HG02642 (cell line): ENCODE measurements around the gene CSNK1E.

Source experiments
- ATAC-seq: cut with Tn5 transposase; IDR thresholded peaks from one replicate; pipeline ENCODE4 v1.9.1; 2021; ENCODE audit warnings: mild to moderate bottlenecking; ENCODE audit not compliant: unreplicated experiment, poor library complexity

Gene CSNK1E

DNA sequence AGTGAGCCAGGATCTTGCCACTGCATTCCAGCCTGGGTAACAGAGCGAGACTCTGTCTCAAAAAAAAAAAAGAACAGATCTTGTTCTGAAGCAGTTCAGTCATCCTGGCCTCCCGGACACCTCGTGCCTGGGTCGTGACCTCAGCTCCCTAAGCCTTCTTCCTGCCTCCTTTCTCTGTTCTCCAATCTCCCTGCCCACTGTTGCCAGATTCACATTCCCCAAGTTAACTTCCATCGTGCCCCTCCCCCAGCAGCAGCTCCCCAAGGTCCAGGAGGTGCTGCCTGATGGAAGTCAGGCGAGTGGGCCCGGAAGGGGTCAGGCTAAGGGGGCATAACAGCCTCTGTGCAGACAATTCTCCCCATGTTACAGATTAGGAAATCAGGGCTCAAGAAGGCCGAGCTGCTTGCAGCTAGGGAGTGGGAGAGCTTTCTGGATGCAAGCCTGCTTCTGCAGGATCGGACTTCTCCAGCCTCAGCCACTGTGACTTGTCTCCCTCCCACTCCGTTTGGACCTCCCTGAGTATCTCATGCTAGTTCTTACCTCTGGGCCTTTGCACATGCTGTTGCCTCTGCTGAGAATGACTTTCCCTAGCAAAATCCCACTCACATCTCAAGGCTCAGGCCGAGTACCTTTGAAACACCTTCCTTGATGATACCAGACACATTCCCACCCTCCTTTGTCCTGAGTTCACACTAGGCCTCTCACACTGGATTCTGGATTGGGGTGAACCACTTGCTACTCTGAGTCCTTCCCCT lies 30.1 kb downstream of the CSNK1E start:
- no peak for ATAC-seq

GRCh38 chr22:38285018-38285417 lies 32.2 kb downstream of the CSNK1E start:
- ATAC-seq = no peak

DNA sequence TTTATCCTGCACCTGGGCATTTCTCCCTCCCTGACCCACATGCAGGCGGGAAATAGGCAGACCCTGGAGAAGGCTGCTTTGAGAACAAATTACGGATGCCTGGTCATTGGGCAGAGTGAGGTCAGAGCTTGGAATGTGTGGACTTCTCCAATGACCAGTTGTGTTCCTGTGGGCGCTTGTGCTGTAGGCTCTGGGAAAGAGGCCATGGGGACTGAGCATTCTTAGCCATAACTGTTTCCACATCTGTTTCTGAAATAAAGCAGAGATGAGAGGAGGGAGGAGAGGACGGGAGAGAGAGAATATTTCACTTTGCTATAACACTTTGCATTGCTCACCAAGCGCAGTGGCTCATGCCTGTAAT lies 33.2 kb downstream of the CSNK1E start:
- ATAC-seq = no peak

DNA sequence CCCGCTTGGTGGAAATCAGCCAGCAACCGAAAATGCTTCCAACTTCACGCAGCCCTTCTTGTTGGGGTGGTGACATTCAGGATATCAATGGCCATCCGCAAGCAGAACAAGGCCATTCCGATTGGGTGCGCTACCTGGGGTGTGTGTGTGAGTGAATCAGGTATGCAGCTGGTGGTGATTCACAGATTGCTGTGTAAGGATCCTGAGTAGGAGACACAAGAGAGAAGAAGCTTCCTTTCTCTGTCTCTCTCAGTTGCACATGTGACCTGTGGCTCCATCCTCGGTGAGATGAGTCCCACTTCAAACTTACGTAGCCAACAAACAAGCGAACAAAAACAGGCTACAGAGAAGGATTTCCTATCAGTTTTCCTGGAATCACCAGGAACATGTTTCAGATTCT lies 34.8 kb downstream of the CSNK1E start:
- ATAC-seq = no peak

- no peak for ATAC-seq
Observed at GRCh38 chr22:38276166-38276565, 41.1 kb downstream of the CSNK1E start.

GRCh38 chr22:38273135-38273826 lies 44.0 kb downstream of the CSNK1E start:
- no peak for ATAC-seq

- ATAC-seq = peak; percentile 87
Observed at GRCh38 chr22:38272373-38273134, 44.7 kb downstream of the CSNK1E start, which contains the start of gene TMEM184B. Gene TMEM184B, minus strand, starts transcription at chr22:38273010. Its CDS starts 25,049 bp downstream, at chr22:38247961.

DNA sequence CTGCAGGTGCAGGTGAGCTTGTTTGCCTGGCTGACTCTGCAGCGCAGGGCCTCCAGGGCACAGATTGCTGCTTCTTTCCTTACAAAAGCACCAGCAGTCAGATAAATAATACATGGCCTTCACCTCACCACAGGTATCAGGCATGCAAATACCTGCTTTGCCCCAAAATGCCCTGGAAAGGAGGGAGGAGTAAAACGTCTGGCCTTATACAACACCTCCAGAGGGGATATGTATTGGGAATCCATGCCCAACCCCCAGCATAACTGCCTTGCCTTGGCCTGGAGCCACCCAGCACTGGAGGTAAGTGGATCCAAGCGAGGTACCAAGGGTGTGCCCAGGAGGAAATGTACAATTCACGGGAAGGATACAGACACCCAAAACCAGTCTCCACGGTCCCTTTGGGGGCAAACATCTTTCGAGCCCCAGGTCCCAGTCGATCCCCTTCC lies 45.3 kb downstream of the CSNK1E start:
- no peak for ATAC-seq

- no peak for ATAC-seq
Observed at GRCh38 chr22:38271101-38271500, 46.1 kb downstream of the CSNK1E start.

DNA sequence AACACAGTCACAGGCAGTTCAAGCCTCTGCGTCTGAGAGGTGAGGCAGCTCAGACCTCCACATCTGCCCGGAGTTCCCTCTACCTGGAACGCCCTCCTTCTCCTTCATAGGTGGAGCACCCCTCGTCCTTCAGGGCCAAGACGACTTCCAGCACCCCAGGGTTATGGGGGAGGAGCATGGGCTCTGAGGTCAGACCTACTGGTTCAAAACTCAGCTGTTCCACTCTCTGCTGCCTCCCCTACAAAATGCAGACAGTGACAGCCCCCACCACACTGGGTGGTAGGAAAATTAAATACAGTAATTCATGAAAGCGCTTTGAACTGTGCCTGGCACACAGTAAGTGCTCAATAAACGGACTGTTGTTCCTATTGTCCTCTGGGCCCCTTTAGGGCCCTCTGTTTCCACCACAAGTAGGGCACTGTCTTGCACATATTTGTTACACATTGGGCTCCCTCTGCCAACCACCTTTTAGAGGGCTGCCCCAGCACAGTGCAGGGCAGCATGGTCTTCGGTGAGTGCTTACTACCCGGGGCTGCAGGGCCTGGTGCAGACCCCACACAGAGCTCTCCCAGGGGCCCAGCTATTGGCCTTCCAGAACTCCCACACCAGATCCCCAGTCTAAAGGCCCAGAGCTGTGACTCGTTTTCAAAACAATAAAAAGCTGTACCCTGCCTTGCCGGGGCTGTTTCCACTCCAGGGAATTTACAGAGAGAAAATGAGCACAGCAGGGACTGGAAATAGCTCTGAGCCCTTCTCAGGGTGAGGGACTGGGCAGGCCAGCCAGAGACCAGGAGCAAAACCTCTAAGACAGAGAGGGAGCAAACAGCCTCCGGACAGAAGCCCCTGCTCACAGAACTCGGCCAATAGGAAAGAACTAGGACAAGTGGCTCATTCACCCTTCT lies 46.9 kb downstream of the CSNK1E start:
- no peak for ATAC-seq

DNA sequence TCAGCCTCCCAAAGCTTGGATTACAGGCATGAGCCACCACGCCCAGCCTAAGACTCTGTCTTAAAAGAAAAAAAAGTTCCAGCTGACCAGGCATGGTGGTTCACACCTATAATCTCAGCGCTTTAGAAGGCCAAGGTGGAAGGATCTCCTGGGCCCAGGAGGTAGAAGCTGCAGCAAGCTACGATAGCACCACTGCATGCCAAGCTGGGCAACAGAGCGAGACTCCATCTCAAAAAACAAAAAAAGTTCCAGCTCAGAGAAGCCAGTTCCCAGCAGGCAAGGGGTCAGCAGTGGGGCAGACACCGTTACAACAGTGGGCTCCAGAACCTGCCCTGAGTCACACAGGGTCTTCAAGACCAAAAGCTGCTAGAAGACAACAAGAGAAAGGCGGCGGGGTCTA lies 47.8 kb downstream of the CSNK1E start:
- no peak for ATAC-seq

DNA sequence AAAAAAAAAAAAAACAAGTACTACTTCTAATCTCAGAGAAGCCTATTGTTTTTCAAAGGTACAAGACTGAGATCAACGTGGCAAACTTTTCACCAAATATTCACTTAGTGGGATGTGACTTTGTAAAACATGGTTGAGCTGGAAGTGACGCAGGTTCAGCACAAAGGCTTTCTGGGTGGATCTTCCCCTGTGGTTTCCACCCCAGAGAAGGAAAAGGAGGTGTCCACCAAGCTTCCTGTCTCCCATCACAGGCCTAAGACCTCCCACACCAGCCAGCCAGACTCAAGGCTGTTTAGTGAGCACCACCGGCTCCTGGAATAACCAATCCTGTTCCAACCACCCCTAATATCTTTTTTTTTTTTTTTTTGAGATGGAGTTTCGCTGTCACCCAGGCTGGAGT lies 50.1 kb downstream of the CSNK1E start:
- no peak for ATAC-seq

DNA sequence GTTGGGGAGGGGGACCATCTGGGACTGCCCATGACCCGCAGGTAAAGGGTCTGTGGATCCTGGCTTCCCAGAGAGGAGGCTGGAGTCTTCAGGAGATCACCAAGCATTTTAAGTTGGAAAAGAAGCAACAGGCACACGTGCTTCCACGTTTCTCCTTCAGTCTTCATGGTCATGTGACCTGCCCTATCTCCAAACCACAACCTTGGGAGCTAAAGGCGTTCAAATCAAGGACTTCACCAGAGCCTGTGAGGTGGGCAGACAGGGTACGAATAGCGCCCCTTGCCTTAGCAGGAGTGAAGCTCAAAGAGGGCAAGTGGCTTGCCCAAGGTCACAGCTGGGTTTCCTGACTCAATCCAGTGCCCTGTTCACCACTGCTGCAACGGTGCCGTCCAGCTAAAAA lies 51.1 kb downstream of the CSNK1E start:
- no peak for ATAC-seq

- ATAC-seq = no peak
Observed at GRCh38 chr22:38264322-38264843, 52.9 kb downstream of the CSNK1E start.

- ATAC-seq = no peak
Observed at GRCh38 chr22:38262051-38262795, 55.0 kb downstream of the CSNK1E start.

DNA sequence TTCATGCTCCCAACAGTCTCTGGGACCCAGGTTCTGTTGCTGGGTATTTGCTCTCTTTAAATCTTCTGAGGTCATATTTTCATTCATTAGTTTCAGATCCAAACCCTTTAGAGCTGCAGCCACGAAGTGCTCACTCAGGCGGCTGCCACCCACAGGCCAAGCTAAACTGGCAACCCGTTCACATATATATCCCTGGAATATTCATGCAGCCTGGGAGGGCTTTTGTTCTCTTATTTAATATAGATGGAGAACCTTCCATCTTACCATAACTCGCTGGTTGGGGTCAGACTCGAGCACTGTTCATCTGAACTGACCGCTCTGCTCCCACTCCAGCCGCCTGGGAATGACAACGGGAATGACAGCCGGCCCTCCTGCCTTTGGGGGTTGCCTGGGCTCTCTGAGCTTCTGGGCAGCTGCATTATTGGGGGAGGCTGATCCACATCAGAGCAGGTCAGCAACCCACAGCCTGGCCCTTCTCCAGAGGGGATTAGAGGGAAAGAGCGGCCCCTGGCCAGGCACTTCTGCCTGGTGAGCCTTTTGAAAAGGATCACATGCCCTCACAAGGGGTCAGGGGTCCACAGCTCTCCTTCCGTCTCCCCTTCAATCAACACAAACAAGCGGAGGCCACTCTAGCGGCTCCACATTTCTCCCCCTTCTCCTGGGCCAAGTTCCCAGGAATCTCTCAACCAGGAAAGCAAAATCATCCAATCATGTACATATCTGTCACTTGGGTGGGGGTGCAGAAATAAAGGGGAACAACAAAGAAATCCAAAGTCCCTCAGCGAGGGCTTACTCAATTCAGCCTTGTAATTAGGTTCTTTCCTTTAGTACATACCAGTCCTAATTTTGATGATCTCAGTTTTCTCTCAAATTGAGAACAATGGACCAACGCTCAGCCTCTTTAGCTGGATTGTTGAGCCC lies 56.2 kb downstream of the CSNK1E start:
- ATAC-seq = no peak

GRCh38 chr22:38259370-38259769 lies 57.9 kb downstream of the CSNK1E start:
- ATAC-seq = no peak

DNA sequence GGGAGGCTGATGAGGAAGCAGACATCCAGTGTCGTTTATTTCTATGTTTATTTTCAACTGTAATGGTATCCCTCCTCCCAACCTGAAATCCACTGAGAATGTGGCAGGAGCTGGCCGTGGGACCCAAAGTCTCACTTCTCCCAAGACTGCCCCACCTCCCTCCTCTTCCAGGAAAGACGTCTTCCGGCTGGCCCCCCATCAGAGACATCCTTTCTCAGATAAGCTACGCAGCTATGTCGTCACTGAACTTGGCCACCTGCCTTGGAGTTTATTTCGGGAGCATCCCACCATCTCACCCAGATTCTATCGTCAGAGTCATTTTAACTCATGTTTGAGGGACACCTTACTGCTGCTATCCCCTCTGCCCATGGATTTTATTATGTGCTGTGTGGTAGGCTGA lies 58.3 kb downstream of the CSNK1E start:
- ATAC-seq = no peak
